Measurements from ENCODE around the gene ASCL3.
"Not testable (repeated sequence)": the region's sequence is repeated elsewhere in the genome, so short reads cannot be mapped to it uniquely, and the experiment has no call there.

The ASCL3 gene

GRCh38 chr11:8942518-8943066, at the start of gene ASCL3:
ASCL3 (minus strand) TSS chr11:8943016; CDS start chr11:8938161, 4,855 bp downstream.
- DNase-seq = no peak

GRCh38 chr11:8989453-8989852, 46.6 kb upstream of the ASCL3 start:
- DNase-seq = no peak

GRCh38 chr11:8988329-8989234, 45.8 kb upstream of the ASCL3 start:
- no peak for DNase-seq

- no peak for DNase-seq
These were observed 44.6 kb upstream of the ASCL3 start for GRCh38 chr11:8987446-8987845.

- not testable (repeated sequence) for DNase-seq
These were observed 44.0 kb upstream of the ASCL3 start for GRCh38 chr11:8986772-8987171.

GRCh38 chr11:8985462-8985861, 42.6 kb upstream of the ASCL3 start:
- DNase-seq = no peak

GRCh38 chr11:8983552-8983951, 40.7 kb upstream of the ASCL3 start:
- no peak for DNase-seq

GRCh38 chr11:8980485-8980884, 37.7 kb upstream of the ASCL3 start:
- no peak for DNase-seq

- not testable (repeated sequence) for DNase-seq
These were observed 36.5 kb upstream of the ASCL3 start for GRCh38 chr11:8979365-8979764.

GRCh38 chr11:8973121-8973520, 30.3 kb upstream of the ASCL3 start:
- no peak for DNase-seq

GRCh38 chr11:8971924-8972316, 29.1 kb upstream of the ASCL3 start:
- DNase-seq = no peak

- no peak for DNase-seq
These were observed 28.5 kb upstream of the ASCL3 start for GRCh38 chr11:8971196-8971923.

- no peak for DNase-seq
These were observed 24.4 kb upstream of the ASCL3 start for GRCh38 chr11:8967184-8967583.

GRCh38 chr11:8964324-8965320, 21.8 kb upstream of the ASCL3 start, which contains the start of gene TMEM9B:
TMEM9B (minus strand) TSS chr11:8964442; CDS start chr11:8964313, 129 bp downstream.
- peak; percentile 65 to 75 for DNase-seq

GRCh38 chr11:8963569-8964323, 20.9 kb upstream of the ASCL3 start:
- DNase-seq = peak; percentile 71 to 75

GRCh38 chr11:8962841-8963240, 20.0 kb upstream of the ASCL3 start:
- no peak for DNase-seq

- no peak for DNase-seq
These were observed 18.6 kb upstream of the ASCL3 start for GRCh38 chr11:8961401-8961800.

GRCh38 chr11:8959546-8960166, 16.8 kb upstream of the ASCL3 start:
- DNase-seq = no peak

GRCh38 chr11:8956860-8957259, 14.0 kb upstream of the ASCL3 start:
- no peak for DNase-seq

GRCh38 chr11:8948886-8949285, 6.1 kb upstream of the ASCL3 start:
- no peak for DNase-seq
